Measurements from ENCODE around the gene DNAI2. TPM values are rescaled to one million over a fixed set of nuclear protein-coding genes. Genes with fewer than 3 reads are reported as not detected.

Gene DNAI2, protein sequence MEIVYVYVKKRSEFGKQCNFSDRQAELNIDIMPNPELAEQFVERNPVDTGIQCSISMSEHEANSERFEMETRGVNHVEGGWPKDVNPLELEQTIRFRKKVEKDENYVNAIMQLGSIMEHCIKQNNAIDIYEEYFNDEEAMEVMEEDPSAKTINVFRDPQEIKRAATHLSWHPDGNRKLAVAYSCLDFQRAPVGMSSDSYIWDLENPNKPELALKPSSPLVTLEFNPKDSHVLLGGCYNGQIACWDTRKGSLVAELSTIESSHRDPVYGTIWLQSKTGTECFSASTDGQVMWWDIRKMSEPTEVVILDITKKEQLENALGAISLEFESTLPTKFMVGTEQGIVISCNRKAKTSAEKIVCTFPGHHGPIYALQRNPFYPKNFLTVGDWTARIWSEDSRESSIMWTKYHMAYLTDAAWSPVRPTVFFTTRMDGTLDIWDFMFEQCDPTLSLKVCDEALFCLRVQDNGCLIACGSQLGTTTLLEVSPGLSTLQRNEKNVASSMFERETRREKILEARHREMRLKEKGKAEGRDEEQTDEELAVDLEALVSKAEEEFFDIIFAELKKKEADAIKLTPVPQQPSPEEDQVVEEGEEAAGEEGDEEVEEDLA
- total RNA-seq = not detected in 2 replicates

DNA sequence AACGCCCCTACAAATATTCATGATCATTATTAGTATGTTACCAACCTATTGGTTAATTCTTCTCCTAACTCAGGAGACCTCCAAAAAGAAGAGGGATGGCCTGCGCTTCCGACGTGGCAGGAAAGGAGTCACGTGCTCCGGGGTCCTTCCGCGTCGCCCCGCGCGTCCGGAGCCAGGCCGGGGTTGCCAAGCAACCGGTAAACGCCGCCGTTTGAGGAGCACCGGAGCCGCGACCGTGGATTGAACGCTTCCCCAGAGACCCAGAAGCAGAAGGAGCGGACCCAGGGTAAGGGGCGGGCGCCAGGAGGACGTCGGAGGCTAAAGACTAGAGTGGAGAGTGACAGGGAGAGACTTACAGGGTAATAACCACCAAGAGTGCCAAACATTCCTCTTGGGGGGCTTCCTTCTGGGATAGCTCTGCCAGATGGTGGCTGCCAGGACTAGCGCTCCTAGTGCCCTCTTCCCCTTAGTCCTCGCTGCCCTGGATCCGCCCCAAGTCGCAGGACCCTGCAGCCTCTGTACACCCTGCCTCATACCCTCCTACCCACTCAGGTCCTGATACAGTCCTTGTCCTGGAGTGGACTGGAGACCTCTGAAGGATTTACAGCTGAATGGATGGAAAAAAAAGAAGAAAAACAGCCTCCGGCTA lies at the start of gene DNAI2:
DNAI2 (plus strand) TSS at position 175 of the 649 bp plus-strand sequence. CDS start 7,584 bp downstream, outside the sequence.
- Mint-ChIP-seq H3K4me1 (peaks cover 14% of the 10 kb centered on the region), H3K4me3 (peak within 1 kb of the TSS; percentile 11), H3K27ac (no peak within 1 kb of the TSS), H3K36me3 (ENCODE audit: low read depth) (no peaks in the 10 kb centered on the region), H3K27me3 (peaks cover 32% of the 10 kb centered on the region), H3K9me3 (no peaks in the 10 kb centered on the region)
- intact Hi-C loops (cut with micrococcal nuclease) = no loop called here
- ATAC-seq (ENCODE audit: low read depth) (peak; percentile 37), DNase-seq (no peak)
- ChIA-PET CTCF (no interaction called here), POLR2A (no interaction called here)
- TF ChIP-seq, protein P1, sequence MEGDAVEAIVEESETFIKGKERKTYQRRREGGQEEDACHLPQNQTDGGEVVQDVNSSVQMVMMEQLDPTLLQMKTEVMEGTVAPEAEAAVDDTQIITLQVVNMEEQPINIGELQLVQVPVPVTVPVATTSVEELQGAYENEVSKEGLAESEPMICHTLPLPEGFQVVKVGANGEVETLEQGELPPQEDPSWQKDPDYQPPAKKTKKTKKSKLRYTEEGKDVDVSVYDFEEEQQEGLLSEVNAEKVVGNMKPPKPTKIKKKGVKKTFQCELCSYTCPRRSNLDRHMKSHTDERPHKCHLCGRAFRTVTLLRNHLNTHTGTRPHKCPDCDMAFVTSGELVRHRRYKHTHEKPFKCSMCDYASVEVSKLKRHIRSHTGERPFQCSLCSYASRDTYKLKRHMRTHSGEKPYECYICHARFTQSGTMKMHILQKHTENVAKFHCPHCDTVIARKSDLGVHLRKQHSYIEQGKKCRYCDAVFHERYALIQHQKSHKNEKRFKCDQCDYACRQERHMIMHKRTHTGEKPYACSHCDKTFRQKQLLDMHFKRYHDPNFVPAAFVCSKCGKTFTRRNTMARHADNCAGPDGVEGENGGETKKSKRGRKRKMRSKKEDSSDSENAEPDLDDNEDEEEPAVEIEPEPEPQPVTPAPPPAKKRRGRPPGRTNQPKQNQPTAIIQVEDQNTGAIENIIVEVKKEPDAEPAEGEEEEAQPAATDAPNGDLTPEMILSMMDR (IDR thresholded peaks at IDR 0.05) = no peak

DNA sequence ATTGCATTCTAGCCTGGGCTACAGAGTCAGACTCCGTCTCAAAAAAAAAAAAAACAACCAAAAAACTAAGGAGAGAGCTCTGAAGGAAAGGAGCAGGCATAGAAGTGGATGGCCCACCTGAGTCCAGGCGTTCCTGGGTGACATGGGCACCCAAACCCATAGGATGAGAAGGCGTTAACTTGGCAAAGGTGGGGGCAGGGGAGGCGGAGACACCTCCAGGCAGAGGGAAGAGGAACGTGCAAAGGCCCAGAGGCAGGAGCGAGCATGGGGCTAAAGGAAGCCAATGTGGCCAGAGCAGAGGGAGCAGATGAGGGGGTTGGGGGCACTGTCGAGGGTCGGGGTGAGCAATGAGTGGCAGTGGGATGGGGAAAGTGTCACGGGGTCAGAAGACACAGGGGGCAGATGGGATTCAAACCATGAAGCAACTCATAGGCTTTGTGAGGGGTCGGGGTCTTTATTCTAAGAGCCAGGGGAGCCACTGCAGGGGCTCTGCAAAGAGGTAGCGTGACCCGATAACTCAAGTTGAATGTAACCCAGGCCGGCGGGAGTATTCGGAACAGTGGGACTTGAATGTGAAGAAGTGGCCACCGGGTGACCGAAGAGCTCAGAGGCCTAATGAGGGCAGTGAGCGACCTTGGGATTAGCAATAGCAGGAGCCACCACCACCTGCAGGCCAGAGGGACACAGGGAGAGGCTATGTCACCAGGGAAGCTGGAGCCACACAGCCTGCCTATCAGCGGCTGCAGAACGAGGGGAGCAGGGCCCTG lies 48.9 kb upstream of the DNAI2 start:
- ATAC-seq (ENCODE audit: low read depth) (no peak), DNase-seq (no peak)
- CTCF ChIA-PET = no interaction called here
- Mint-ChIP-seq H3K9me3 (no peaks in the 10 kb centered on the region), H3K27me3 (no peaks in the 10 kb centered on the region), H3K36me3 (ENCODE audit: low read depth) (no peaks in the 10 kb centered on the region), H3K4me1 (no peaks in the 10 kb centered on the region), H3K27ac (no peak overlapping the region), H3K4me3 (no peak overlapping the region)
- intact Hi-C loops (cut with micrococcal nuclease) = no loop called here
- POLR2A ChIA-PET = no interaction called here
- TF ChIP-seq, protein P1 (IDR thresholded peaks at IDR 0.05) = no peak

DNA sequence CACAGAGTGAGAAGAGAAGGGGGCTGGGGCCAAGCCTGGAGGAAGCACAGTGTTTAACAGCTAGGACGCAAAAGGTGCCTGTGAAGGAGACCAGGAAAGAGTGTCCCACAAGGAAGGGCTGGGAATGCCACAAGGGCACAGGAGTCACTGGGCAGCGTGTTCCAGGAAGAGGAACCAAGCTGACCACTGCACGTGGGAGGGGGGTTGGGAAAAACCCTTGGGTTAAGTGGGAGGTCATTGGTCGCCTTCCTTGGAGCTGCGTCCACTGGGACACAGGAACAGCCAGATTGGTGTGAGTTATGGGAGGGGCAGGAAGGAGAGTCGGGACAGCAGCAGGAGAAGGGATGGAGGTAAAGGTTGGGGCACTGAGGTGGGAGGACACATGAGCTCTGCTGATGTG lies 47.8 kb upstream of the DNAI2 start:
- H3K9me3 Mint-ChIP-seq = no peaks in the 10 kb centered on the region

DNA sequence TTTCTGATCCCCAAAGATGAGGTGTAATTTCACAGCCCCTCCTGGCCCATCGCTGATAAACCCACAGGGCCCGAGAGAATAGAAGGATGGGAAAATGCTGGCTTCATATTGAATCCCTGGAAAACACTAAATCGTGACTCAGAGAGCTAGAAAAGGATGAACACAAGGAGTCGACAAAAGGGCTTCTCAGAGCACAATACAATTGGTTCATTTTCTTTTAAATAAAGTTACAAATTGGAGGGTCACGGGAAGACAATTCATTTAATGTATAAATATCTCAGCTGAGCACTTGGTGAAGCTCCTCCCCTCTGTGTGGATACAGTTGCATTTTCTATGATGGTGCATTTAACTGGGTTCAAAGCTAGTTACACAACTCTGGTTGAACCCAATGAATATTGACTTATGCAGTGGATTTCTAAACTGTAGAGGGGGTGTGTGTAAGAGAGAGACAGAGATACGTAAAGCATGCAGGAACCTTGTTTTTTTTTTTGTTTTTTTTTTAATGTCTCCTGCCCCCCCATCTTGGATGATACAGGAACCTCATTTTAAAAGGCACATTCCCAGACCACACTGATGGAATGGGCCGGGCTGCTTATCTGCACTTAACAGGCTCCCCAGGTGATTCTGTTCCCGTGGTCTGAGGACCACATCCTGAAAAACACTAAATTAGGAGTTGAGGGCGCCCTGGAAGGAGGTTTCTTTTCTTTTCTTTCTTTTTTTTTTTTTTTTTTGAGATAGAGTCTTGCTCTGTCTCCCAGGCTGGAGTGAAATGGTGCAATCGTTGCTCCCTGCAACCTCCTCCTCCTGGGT lies 46.6 kb upstream of the DNAI2 start:
- intact Hi-C loops (cut with micrococcal nuclease) = no loop called here
- Mint-ChIP-seq H3K36me3 (ENCODE audit: low read depth) (no peaks in the 10 kb centered on the region), H3K27ac (no peak overlapping the region)

More for the DNA sequence above, 47.8 kb upstream of the DNAI2 start:
- Mint-ChIP-seq H3K4me3 (no peak overlapping the region), H3K27ac (no peak overlapping the region), H3K4me1 (no peaks in the 10 kb centered on the region), H3K36me3 (ENCODE audit: low read depth) (no peaks in the 10 kb centered on the region), H3K27me3 (no peaks in the 10 kb centered on the region)
- TF ChIP-seq, protein P1 (IDR thresholded peaks at IDR 0.05) = no peak
- POLR2A ChIA-PET = no interaction called here
- ATAC-seq (ENCODE audit: low read depth) = no peak
- no peak for DNase-seq
- intact Hi-C loops (cut with micrococcal nuclease) = no loop called here
- CTCF ChIA-PET = no interaction called here

More for the DNA sequence above, 46.6 kb upstream of the DNAI2 start:
- no peaks in the 10 kb centered on the region for H3K9me3 Mint-ChIP-seq
- H3K27me3 Mint-ChIP-seq = no peaks in the 10 kb centered on the region
- H3K4me3 Mint-ChIP-seq = no peak overlapping the region
- no peak for ATAC-seq (ENCODE audit: low read depth)
- TF ChIP-seq, protein P1 (IDR thresholded peaks at IDR 0.05) = no peak
- no peaks in the 10 kb centered on the region for H3K4me1 Mint-ChIP-seq
- POLR2A ChIA-PET = no interaction called here
- CTCF ChIA-PET = interaction anchor here (0.6 kb wide), 1 partner anchor 104 kb away, joined by 4 read pairs; no protein-coding TSS in a partner anchor
- no peak for DNase-seq
